ENCODE results near the gene PTPRF.

The PTPRF gene

GRCh38 chr1:43531107-43531905, 623 bp downstream of the PTPRF start:
- Histone ChIP-seq H4K12ac (ENCODE audit: low read depth, low read length) (peak overlapping the region; percentile 99), H2BK5ac (ENCODE audit: low read depth, low read length, poor library complexity) (peak overlapping the region; percentile 99), H4K91ac (ENCODE audit: low read depth, low read length) (peak overlapping the region; percentile 100), H3K23ac (ENCODE audit: low read length) (no peak overlapping the region), H2BK120ac (ENCODE audit: insufficient read depth, low read length, poor library complexity) (peak overlapping the region; percentile 98), H3K9me3 (ENCODE audit: insufficient read depth, low read depth, low read length) (no peaks in the 10 kb centered on the region), H3K14ac (ENCODE audit: low read length) (peak overlapping the region; percentile 100), H3K79me2 (ENCODE audit: control insufficient read depth, insufficient read depth, low read length, poor library complexity) (peaks cover 35% of the 10 kb centered on the region), H4K8ac (ENCODE audit: low read depth, low read length) (peak overlapping the region; percentile 94), H3K4me3 (ENCODE audit: low read depth, low read length) (peak overlapping the region; percentile 88), H3K79me1 (ENCODE audit: low read length) (peaks cover 40% of the 10 kb centered on the region), H3K18ac (ENCODE audit: low read length) (peak overlapping the region; percentile 99), H3K27ac (ENCODE audit: low read depth, low read length) (peak overlapping the region; percentile 99), H3K4ac (ENCODE audit: low read depth, low read length) (peak overlapping the region; percentile 100), H3K27me3 (ENCODE audit: insufficient read depth, low read length) (no peaks in the 10 kb centered on the region), H2AK5ac (ENCODE audit: low read length) (peak overlapping the region; percentile 95), H3K4me2 (ENCODE audit: low read length) (peak overlapping the region; percentile 87), H2AFZ (ENCODE audit: insufficient read depth, low read length, poor library complexity) (peak overlapping the region; percentile 79), H3K9ac (ENCODE audit: low read length) (peak overlapping the region; percentile 98), H3K36me3 (ENCODE audit: control insufficient read depth in 1 of 2, insufficient read depth in 2 of 2, low read length in 2 of 2) (peaks cover 0 to 1% of the 10 kb centered on the region in 2 experiments), H3K4me1 (ENCODE audit: control insufficient read depth in 1 of 2, insufficient read depth in 2 of 2, low read length in 2 of 2) (peaks cover 35 to 39% of the 10 kb centered on the region in 2 experiments), H2BK12ac (ENCODE audit: low read length) (peak overlapping the region; percentile 87)
- DNase-seq: peak in 1 of 2 donors; percentile 15
- WGBS (ENCODE audit: extremely low coverage, insufficient coverage, insufficient read length): no CpG with 5 or more reads among the region's 102 CpGs

GRCh38 chr1:43531906-43532584, 1.4 kb downstream of the PTPRF start:
- H4K91ac ChIP-seq (ENCODE audit: low read depth, low read length): peak overlapping the region; percentile 100
- peak overlapping the region; percentile 99 for H3K27ac ChIP-seq (ENCODE audit: low read depth, low read length)
- peak overlapping the region; percentile 100 for H3K4ac ChIP-seq (ENCODE audit: low read depth, low read length)
- peak overlapping the region; percentile 100 for H3K14ac ChIP-seq (ENCODE audit: low read length)
- H4K12ac ChIP-seq (ENCODE audit: low read depth, low read length): peak overlapping the region; percentile 99
- WGBS (ENCODE audit: extremely low coverage, insufficient coverage, insufficient read length): no CpG with 5 or more reads among the region's 15 CpGs
- peak overlapping the region; percentile 94 for H4K8ac ChIP-seq (ENCODE audit: low read depth, low read length)
- peak overlapping the region; percentile 87 for H2BK12ac ChIP-seq (ENCODE audit: low read length)
- H3K36me3 ChIP-seq (ENCODE audit: control insufficient read depth in 1 of 2, insufficient read depth in 2 of 2, low read length in 2 of 2): peaks cover 0 to 1% of the 10 kb centered on the region in 2 experiments
- no peaks in the 10 kb centered on the region for H3K9me3 ChIP-seq (ENCODE audit: insufficient read depth, low read depth, low read length)
- DNase-seq: peak in 1 of 2 donors; percentile 44
- no peak overlapping the region for H3K23ac ChIP-seq (ENCODE audit: low read length)
- peak overlapping the region; percentile 98 for H3K9ac ChIP-seq (ENCODE audit: low read length)
- H3K79me2 ChIP-seq (ENCODE audit: control insufficient read depth, insufficient read depth, low read length, poor library complexity): peaks cover 40% of the 10 kb centered on the region
- H3K79me1 ChIP-seq (ENCODE audit: low read length): peaks cover 46% of the 10 kb centered on the region
- peak overlapping the region; percentile 88 for H3K4me3 ChIP-seq (ENCODE audit: low read depth, low read length)
- H3K4me1 ChIP-seq (ENCODE audit: control insufficient read depth in 1 of 2, insufficient read depth in 2 of 2, low read length in 2 of 2): peaks cover 40 to 45% of the 10 kb centered on the region in 2 experiments
- peak overlapping the region; percentile 95 for H2AK5ac ChIP-seq (ENCODE audit: low read length)
- H2AFZ ChIP-seq (ENCODE audit: insufficient read depth, low read length, poor library complexity): peak overlapping the region; percentile 79
- peak overlapping the region; percentile 99 for H2BK5ac ChIP-seq (ENCODE audit: low read depth, low read length, poor library complexity)
- peak overlapping the region; percentile 98 for H2BK120ac ChIP-seq (ENCODE audit: insufficient read depth, low read length, poor library complexity)
- H3K4me2 ChIP-seq (ENCODE audit: low read length): peak overlapping the region; percentile 87
- no peaks in the 10 kb centered on the region for H3K27me3 ChIP-seq (ENCODE audit: insufficient read depth, low read length)
- peak overlapping the region; percentile 99 for H3K18ac ChIP-seq (ENCODE audit: low read length)

DNA sequence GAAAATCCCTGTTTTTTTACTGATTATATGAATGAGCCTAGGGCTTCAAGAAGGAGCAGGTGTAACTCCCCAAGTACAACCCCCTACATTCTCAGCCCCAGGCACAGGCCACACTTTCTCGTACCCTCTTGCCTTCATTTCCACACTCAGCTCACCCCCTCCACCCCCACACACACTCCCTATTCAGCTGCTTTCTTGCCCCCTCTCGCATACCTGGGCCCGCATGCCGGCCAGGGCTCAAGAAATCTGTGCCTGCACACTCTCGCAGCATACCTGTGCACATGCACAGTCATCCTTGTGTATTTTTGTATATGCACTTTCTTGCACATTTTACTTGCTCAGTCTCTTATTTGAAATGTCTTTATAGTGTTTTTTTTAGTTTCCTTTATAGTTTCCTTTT, 2.0 kb downstream of the PTPRF start:
- H2AFZ ChIP-seq (ENCODE audit: insufficient read depth, low read length, poor library complexity): no peak overlapping the region
- peak overlapping the region; percentile 47 for H2BK5ac ChIP-seq (ENCODE audit: low read depth, low read length, poor library complexity)
- no peak overlapping the region for H4K91ac ChIP-seq (ENCODE audit: low read depth, low read length)
- H2BK120ac ChIP-seq (ENCODE audit: insufficient read depth, low read length, poor library complexity): peak overlapping the region; percentile 44
- peak overlapping the region; percentile 30 for H4K8ac ChIP-seq (ENCODE audit: low read depth, low read length)
- DNase-seq: peak; percentile 62 to 66
- H3K18ac ChIP-seq (ENCODE audit: low read length): peak overlapping the region; percentile 54
- H4K12ac ChIP-seq (ENCODE audit: low read depth, low read length): no peak overlapping the region
- peak overlapping the region; percentile 62 for H2BK12ac ChIP-seq (ENCODE audit: low read length)
- no peak overlapping the region for H3K23ac ChIP-seq (ENCODE audit: low read length)
- no peak overlapping the region for H3K4me3 ChIP-seq (ENCODE audit: low read depth, low read length)
- no CpG with 5 or more reads among the region's 5 CpGs for WGBS (ENCODE audit: extremely low coverage, insufficient coverage, insufficient read length)
- peak overlapping the region; percentile 87 for H3K4me2 ChIP-seq (ENCODE audit: low read length)
- peaks cover 46% of the 10 kb centered on the region for H3K79me1 ChIP-seq (ENCODE audit: low read length)
- H3K14ac ChIP-seq (ENCODE audit: low read length): peak overlapping the region; percentile 41
- peaks cover 45% of the 10 kb centered on the region for H3K79me2 ChIP-seq (ENCODE audit: control insufficient read depth, insufficient read depth, low read length, poor library complexity)
- no peak overlapping the region for H3K9ac ChIP-seq (ENCODE audit: low read length)
- H3K4me1 ChIP-seq (ENCODE audit: control insufficient read depth in 1 of 2, insufficient read depth in 2 of 2, low read length in 2 of 2): peaks cover 47 to 52% of the 10 kb centered on the region in 2 experiments
- H3K27ac ChIP-seq (ENCODE audit: low read depth, low read length): peak overlapping the region; percentile 99
- peaks cover 0 to 1% of the 10 kb centered on the region in 2 experiments for H3K36me3 ChIP-seq (ENCODE audit: control insufficient read depth in 1 of 2, insufficient read depth in 2 of 2, low read length in 2 of 2)
- peak overlapping the region; percentile 76 for H2AK5ac ChIP-seq (ENCODE audit: low read length)
- no peaks in the 10 kb centered on the region for H3K9me3 ChIP-seq (ENCODE audit: insufficient read depth, low read depth, low read length)
- peak overlapping the region; percentile 100 for H3K4ac ChIP-seq (ENCODE audit: low read depth, low read length)
- no peaks in the 10 kb centered on the region for H3K27me3 ChIP-seq (ENCODE audit: insufficient read depth, low read length)

DNA sequence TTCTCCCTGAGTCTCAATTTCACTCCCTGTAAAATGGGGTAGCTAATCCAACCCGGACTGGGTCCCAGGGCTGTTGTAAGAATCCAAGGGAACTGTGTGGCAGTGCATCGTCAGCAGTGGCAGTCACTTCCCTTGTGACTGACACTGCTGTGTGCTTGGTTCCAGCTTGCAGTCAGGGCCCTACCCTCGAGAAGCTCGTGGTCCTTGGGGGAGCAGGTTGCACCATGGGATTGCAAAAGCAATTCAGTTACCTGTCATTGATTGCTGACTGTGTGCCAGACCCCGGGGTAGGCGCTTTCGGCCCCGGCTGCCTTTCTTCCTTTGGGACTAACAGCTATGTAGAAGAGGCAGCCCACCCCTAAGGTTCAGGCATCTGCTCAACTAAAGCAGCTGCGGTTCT, 2.9 kb downstream of the PTPRF start:
- Histone ChIP-seq H3K27ac (ENCODE audit: low read depth, low read length) (no peak overlapping the region), H3K9ac (ENCODE audit: low read length) (no peak overlapping the region), H4K8ac (ENCODE audit: low read depth, low read length) (no peak overlapping the region), H3K79me2 (ENCODE audit: control insufficient read depth, insufficient read depth, low read length, poor library complexity) (peaks cover 49% of the 10 kb centered on the region), H3K27me3 (ENCODE audit: insufficient read depth, low read length) (no peaks in the 10 kb centered on the region), H3K9me3 (ENCODE audit: insufficient read depth, low read depth, low read length) (no peaks in the 10 kb centered on the region), H2BK5ac (ENCODE audit: low read depth, low read length, poor library complexity) (no peak overlapping the region), H2BK120ac (ENCODE audit: insufficient read depth, low read length, poor library complexity) (no peak overlapping the region), H2AFZ (ENCODE audit: insufficient read depth, low read length, poor library complexity) (no peak overlapping the region), H3K14ac (ENCODE audit: low read length) (no peak overlapping the region), H3K4me2 (ENCODE audit: low read length) (peak overlapping the region; percentile 17), H3K79me1 (ENCODE audit: low read length) (peaks cover 46% of the 10 kb centered on the region), H3K36me3 (ENCODE audit: control insufficient read depth in 1 of 2, insufficient read depth in 2 of 2, low read length in 2 of 2) (peaks cover 6 to 7% of the 10 kb centered on the region in 2 experiments), H3K18ac (ENCODE audit: low read length) (peak overlapping the region; percentile 44), H2BK12ac (ENCODE audit: low read length) (no peak overlapping the region), H3K4me3 (ENCODE audit: low read depth, low read length) (no peak overlapping the region), H3K4me1 (ENCODE audit: control insufficient read depth in 1 of 2, insufficient read depth in 2 of 2, low read length in 2 of 2) (peaks cover 48 to 56% of the 10 kb centered on the region in 2 experiments), H3K4ac (ENCODE audit: low read depth, low read length) (peak overlapping the region; percentile 71), H3K23ac (ENCODE audit: low read length) (no peak overlapping the region), H4K12ac (ENCODE audit: low read depth, low read length) (no peak overlapping the region), H2AK5ac (ENCODE audit: low read length) (no peak overlapping the region), H4K91ac (ENCODE audit: low read depth, low read length) (peak overlapping the region; percentile 71)
- DNase-seq: no peak
- no CpG with 5 or more reads among the region's 9 CpGs for WGBS (ENCODE audit: extremely low coverage, insufficient coverage, insufficient read length)

Data from trophoblast cell (in vitro differentiated cells and primary cell).